Epithelial cell of esophagus (primary cell): ENCODE data around the gene FAM20C.
"Not testable (repeated sequence)": the region's sequence is repeated elsewhere in the genome, so short reads cannot be mapped to it uniquely, and the experiment has no call there.

ENCODE experiments used
- DNase-seq: peaks from one replicate; pipeline ENCODE4 v3.0.0; 2010; ENCODE audit warnings: low read depth
- H3K4me3 ChIP-seq: 2 replicates; pipeline ENCODE4 v1.5.1; 2011; ENCODE audit warnings: mild to moderate bottlenecking, low read length, control low read depth
- TF ChIP-seq, protein P1 (sequence below): IDR thresholded peaks from 2 replicates; pipeline ENCODE4 v1.5.1; 2011; ENCODE audit warnings: low read depth, mild to moderate bottlenecking, low read length, control low read depth, inconsistent platforms; ENCODE audit not compliant: insufficient read depth; ENCODE audit errors: missing control alignments

The FAM20C gene

DNA sequence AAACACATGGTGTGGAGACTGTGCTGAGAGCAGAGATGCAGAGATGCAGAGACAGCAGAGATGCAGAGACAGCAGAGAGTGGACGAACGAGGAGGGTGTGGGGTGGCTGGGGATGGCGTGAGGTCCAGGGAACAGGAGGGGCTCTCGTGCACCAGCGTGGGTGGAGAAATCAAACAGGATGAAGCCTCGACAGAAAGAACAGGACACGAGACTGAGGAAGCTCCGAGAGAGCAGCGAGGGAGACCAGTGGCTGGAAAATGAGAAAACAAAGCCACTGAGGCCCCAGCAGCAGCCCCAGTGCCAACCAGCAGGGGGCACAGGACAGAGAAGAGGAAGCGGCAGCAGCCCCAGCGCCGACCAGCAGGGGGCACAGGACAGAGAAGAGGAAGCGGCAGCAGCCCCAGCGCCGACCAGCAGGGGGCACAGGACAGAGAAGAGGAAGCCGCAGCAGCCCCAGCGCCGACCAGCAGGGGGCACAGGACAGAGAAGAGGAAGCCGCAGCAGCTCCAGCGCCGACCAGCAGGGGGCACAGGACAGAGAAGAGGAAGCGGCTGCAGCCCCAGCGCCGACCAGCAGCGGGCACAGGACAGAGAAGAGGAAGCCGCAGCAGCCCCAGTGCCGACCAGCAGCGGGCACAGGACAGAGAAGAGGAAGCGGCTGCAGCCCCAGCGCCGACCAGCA, 70.4 kb downstream of the FAM20C start:
- not testable (repeated sequence) for DNase-seq, H3K4me3 ChIP-seq
- TF ChIP-seq, protein P1, sequence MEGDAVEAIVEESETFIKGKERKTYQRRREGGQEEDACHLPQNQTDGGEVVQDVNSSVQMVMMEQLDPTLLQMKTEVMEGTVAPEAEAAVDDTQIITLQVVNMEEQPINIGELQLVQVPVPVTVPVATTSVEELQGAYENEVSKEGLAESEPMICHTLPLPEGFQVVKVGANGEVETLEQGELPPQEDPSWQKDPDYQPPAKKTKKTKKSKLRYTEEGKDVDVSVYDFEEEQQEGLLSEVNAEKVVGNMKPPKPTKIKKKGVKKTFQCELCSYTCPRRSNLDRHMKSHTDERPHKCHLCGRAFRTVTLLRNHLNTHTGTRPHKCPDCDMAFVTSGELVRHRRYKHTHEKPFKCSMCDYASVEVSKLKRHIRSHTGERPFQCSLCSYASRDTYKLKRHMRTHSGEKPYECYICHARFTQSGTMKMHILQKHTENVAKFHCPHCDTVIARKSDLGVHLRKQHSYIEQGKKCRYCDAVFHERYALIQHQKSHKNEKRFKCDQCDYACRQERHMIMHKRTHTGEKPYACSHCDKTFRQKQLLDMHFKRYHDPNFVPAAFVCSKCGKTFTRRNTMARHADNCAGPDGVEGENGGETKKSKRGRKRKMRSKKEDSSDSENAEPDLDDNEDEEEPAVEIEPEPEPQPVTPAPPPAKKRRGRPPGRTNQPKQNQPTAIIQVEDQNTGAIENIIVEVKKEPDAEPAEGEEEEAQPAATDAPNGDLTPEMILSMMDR, result peak; percentile 2

GRCh38 chr7:263483-264351, 71.3 kb downstream of the FAM20C start:
- not testable (repeated sequence) for H3K4me3 ChIP-seq, DNase-seq
- TF ChIP-seq, protein P1, result peak; percentile 9

GRCh38 chr7:264541-265191, 72.3 kb downstream of the FAM20C start:
- DNase-seq, result peak; percentile 40
- H3K4me3 ChIP-seq, result no peak overlapping the region
- TF ChIP-seq, protein P1, result no peak

- TF ChIP-seq, protein P1, result no peak
- H3K4me3 ChIP-seq, result no peak overlapping the region
- no peak for DNase-seq
Measured at GRCh38 chr7:265192-265997, 73.0 kb downstream of the FAM20C start.

DNA sequence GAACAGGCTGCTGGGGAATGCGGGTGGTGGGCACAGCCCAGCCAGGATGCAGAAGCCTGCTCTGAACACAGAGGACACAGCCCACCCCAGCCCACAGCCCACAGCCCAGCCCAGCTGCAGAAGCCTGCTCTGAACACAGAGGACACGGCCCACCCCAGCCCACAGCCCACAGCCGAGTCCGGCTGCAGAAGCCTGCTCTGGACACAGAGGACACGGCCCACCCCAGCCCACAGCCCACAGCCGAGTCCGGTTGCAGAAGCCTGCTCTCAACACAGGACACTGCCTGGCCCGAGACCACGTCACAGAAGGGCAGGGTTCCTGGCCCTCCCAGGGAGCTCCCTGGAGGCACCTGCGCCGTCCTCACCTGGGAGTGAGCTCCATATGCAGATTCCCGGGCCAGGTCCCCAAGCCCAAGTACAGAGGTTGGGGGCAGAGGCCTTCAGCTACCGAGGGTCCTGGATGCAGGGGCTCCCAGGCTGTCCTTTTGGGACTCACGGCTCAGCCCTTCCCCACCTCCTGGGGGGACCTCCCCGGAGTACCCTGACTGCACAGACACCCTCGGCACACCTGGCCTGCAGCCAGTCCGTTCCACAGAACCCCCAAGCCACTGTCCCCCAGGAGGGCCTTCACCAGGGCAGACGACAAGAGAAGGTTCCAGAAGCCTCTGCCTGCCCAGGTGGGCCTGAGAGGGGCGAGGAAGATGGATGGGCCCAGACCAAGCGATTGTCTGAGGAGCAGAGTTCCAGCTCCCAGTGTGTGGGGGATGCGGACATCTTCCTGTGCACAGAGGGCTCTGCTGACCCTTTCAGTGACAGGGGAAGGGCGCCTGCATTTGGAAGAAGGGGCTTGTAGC, 73.9 kb downstream of the FAM20C start:
- DNase-seq, result no peak

More for the DNA sequence above, 73.9 kb downstream of the FAM20C start:
- TF ChIP-seq, protein P1, result no peak
- no peak overlapping the region for H3K4me3 ChIP-seq
